ENCODE measurements around the gene SNX25. TPM values are rescaled to one million over a fixed set of nuclear protein-coding genes. Genes with fewer than 3 reads are reported as not detected.
A peak's percentile ranks its signal among the peaks of the same experiment; 100 is the strongest.

Gene SNX25
- total RNA-seq (2021): 3.5 and 5.8 TPM in 2 replicates
- Bru-seq, nascent RNA: percentile 50 among the genes with signal in this experiment
- BruChase-seq, experiment 1, labeled RNA remaining after a 2-hour chase: percentile 47 among the genes with signal in this experiment
- percentile 43 among the genes with signal in this experiment for BruChase-seq, experiment 2, labeled RNA remaining after a 6-hour chase
- long read RNA-seq, partial matches to known transcripts: 2 of 13 reads
- long read RNA-seq, other reads (novel, unspliced or antisense): 8 of 13 reads

DNA sequence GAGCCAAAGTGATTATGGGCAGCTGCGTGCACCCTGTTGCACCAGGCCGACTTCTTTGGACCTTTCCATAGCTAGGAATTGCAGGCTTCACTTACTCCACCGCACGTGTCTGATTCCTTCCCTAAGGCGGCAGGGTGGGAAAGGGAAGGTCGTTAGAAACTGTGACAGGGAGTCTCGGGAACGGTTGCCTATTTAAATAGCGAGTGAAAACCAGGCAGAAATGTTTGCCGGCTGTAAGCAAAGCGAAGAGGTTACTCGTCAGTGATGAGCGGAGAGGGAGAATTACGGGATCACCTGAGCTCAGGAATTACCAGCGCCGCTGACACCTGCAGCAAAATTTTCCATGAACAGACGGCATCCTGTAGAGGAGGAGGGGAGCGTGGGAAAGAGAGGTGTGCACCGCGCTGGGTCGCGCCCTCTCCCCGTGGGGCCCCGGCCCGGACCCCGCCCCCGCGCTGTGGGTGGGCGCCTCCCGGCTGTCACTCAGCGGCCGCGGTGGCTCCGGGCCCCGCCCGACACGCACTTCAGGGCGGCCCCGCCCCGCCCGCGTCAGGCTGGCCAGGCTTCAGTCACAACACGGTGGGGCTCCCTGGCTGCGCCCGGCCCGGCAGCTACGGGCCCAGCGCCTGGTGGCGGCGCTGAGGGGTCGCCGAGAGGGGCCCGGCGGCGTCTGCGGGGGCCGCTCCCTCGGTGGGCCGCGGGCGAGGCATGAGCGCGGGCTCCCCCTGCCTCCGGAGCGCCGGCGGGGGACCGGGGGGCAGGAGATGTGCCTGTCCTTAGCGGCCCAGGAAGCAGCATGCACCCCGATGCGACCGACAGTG lies at the start of gene SNX25:
Gene SNX25 (plus strand): TSS at position 568 of the 821 bp plus-strand sequence. CDS start 229 bp downstream, at position 797.
- CTCF ChIA-PET: interaction anchor here (1.0 kb wide), 1 partner anchor 25 kb away, joined by 3 read pairs; no protein-coding TSS in a partner anchor
- Histone ChIP-seq H3K36me3 (ENCODE audit: insufficient read depth, low read length, poor library complexity, severe bottlenecking) (no peaks in the 10 kb centered on the region), H3K27me3 (replicated peaks; ENCODE audit: insufficient read depth, low read depth, low read length, poor library complexity) (peaks cover 17% of the 10 kb centered on the region), H3K4me1 (ENCODE audit: insufficient read depth, low read length, poor library complexity, severe bottlenecking) (peaks cover 14% of the 10 kb centered on the region), H3K4me3 (ENCODE audit: low read depth, low read length, poor library complexity, severe bottlenecking) (peak within 1 kb of the TSS; percentile 69), H3K9me3 (ENCODE audit: low read depth, low read length, poor library complexity, severe bottlenecking) (no peaks in the 10 kb centered on the region), H3K27ac (ENCODE audit: low read depth, low read length, poor library complexity, severe bottlenecking) (peak within 1 kb of the TSS; percentile 40)
- TF ChIP-seq, protein P1, sequence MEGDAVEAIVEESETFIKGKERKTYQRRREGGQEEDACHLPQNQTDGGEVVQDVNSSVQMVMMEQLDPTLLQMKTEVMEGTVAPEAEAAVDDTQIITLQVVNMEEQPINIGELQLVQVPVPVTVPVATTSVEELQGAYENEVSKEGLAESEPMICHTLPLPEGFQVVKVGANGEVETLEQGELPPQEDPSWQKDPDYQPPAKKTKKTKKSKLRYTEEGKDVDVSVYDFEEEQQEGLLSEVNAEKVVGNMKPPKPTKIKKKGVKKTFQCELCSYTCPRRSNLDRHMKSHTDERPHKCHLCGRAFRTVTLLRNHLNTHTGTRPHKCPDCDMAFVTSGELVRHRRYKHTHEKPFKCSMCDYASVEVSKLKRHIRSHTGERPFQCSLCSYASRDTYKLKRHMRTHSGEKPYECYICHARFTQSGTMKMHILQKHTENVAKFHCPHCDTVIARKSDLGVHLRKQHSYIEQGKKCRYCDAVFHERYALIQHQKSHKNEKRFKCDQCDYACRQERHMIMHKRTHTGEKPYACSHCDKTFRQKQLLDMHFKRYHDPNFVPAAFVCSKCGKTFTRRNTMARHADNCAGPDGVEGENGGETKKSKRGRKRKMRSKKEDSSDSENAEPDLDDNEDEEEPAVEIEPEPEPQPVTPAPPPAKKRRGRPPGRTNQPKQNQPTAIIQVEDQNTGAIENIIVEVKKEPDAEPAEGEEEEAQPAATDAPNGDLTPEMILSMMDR (conservative IDR thresholded peaks at IDR 0.05; ENCODE audit: low read depth, low read length): no peak
- no peak for TF ChIP-seq EZH2 (IDR thresholded peaks at IDR 0.05; ENCODE audit: borderline replicate concordance, low read depth, low read length, poor library complexity, severe bottlenecking)
- POLR2A ChIA-PET (ENCODE audit: low non-redundant PET): no interaction called here
- DNase-seq (ENCODE audit: low spot score): peak; percentile 81
- intact Hi-C loops (cut with micrococcal nuclease; ENCODE audit: unreplicated experiment): loop anchor here (5.0 kb wide), 1 partner anchor 188 kb away; the partner anchor contains the start of genes ANKRD37 and LRP2BP
- BruUV-seq (replicated peaks): no TSS peak

GRCh38 chr4:185165605-185166063 lies 43.8 kb upstream of the SNX25 start:
- intact Hi-C loops (cut with micrococcal nuclease; ENCODE audit: unreplicated experiment): no loop called here
- TF ChIP-seq, protein P1 (conservative IDR thresholded peaks at IDR 0.05; ENCODE audit: low read depth, low read length): no peak
- TF ChIP-seq EZH2 (IDR thresholded peaks at IDR 0.05; ENCODE audit: borderline replicate concordance, low read depth, low read length, poor library complexity, severe bottlenecking): no peak
- ChIA-PET POLR2A (ENCODE audit: low non-redundant PET) (no interaction called here), CTCF (no interaction called here)
- DNase-seq (ENCODE audit: low spot score): no peak
- Histone ChIP-seq H3K36me3 (ENCODE audit: insufficient read depth, low read length, poor library complexity, severe bottlenecking) (peaks cover 33% of the 10 kb centered on the region), H3K9me3 (ENCODE audit: low read depth, low read length, poor library complexity, severe bottlenecking) (no peaks in the 10 kb centered on the region), H3K4me1 (ENCODE audit: insufficient read depth, low read length, poor library complexity, severe bottlenecking) (no peaks in the 10 kb centered on the region), H3K27ac (ENCODE audit: low read depth, low read length, poor library complexity, severe bottlenecking) (no peak overlapping the region), H3K27me3 (replicated peaks; ENCODE audit: insufficient read depth, low read depth, low read length, poor library complexity) (no peaks in the 10 kb centered on the region), H3K4me3 (ENCODE audit: low read depth, low read length, poor library complexity, severe bottlenecking) (no peak overlapping the region)
- BruUV-seq (replicated peaks): no TSS peak

DNA sequence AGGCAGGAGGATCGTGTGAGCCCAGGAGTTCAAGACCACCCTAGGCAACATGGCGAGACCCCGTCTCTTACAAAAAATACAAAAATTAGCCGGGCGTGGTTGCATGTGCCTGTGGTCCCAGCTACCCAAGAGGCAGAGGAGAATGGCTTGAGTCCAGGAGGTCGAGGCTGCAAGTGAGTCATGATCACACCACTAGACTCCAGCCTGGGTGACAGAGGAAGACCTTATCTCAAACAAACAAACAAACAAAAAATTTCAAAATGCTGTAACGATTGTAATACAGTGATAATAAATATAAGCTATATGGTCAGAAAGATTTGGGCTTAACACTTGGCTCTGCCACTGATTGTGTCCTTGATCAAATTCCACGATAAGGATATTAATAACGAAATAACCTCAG lies 42.2 kb upstream of the SNX25 start:
- CTCF ChIA-PET: no interaction called here
- no peak for DNase-seq (ENCODE audit: low spot score)
- H3K27me3 ChIP-seq (replicated peaks; ENCODE audit: insufficient read depth, low read depth, low read length, poor library complexity): no peaks in the 10 kb centered on the region
- POLR2A ChIA-PET (ENCODE audit: low non-redundant PET): no interaction called here
- TF ChIP-seq, protein P1 (conservative IDR thresholded peaks at IDR 0.05; ENCODE audit: low read depth, low read length): no peak
- TF ChIP-seq EZH2 (IDR thresholded peaks at IDR 0.05; ENCODE audit: borderline replicate concordance, low read depth, low read length, poor library complexity, severe bottlenecking): no peak
- peaks cover 27% of the 10 kb centered on the region for H3K36me3 ChIP-seq (ENCODE audit: insufficient read depth, low read length, poor library complexity, severe bottlenecking)
- no peaks in the 10 kb centered on the region for H3K9me3 ChIP-seq (ENCODE audit: low read depth, low read length, poor library complexity, severe bottlenecking)
- H3K4me3 ChIP-seq (ENCODE audit: low read depth, low read length, poor library complexity, severe bottlenecking): no peak overlapping the region
- BruUV-seq (replicated peaks): no TSS peak
- intact Hi-C loops (cut with micrococcal nuclease; ENCODE audit: unreplicated experiment): no loop called here
- no peak overlapping the region for H3K27ac ChIP-seq (ENCODE audit: low read depth, low read length, poor library complexity, severe bottlenecking)
- no peaks in the 10 kb centered on the region for H3K4me1 ChIP-seq (ENCODE audit: insufficient read depth, low read length, poor library complexity, severe bottlenecking)

Data from A673 (cell line).